SH-SY5Y (cell line): Measurements from ENCODE around the gene PTPRG.

Experiments used
- GATA2 ChIP-seq: IDR thresholded peaks from 2 replicates; pipeline ENCODE4 v1.6.1; 2011; ENCODE audit warnings: mild to moderate bottlenecking, low read depth, low read length
- GATA3 ChIP-seq: IDR thresholded peaks from 2 replicates; pipeline ENCODE4 v1.6.1; 2011; ENCODE audit warnings: low read depth, mild to moderate bottlenecking, low read length, moderate library complexity

- TF ChIP-seq GATA2 (no peak), GATA3 (no peak)
Observed at GRCh38 chr3:62154457-62155148, 593.2 kb downstream of the PTPRG start.
